Natural killer cell (primary cell): ENCODE measurements around the gene TMEM190. TPM values are rescaled to one million over a fixed set of nuclear protein-coding genes. Genes with fewer than 3 reads are reported as not detected.
"Not testable (repeated sequence)": the region's sequence is repeated elsewhere in the genome, so short reads cannot be mapped to it uniquely, and the experiment has no call there.

Experiments used
- ATAC-seq, 3 donors: fragments of 150-1000 bp in 2 of 3; fragments of 200-7000 bp in 1 of 3; cut with Tn5 transposase; 1 replicate in 1 of 3; 2 replicates in 2 of 3; pipeline ENCODE4 v1.10.0; 2021; ENCODE audit warnings: mild to moderate bottlenecking in 2 of 3, moderate library complexity in 2 of 3
- DNase-seq, 2 donors: peaks; one replicate each; pipeline versions ENCODE4 v3.0.0 to v3.0.0-alpha.2; 2013 to 2021; ENCODE audit warnings: mixed read lengths in 1 of 2
- H3K27ac ChIP-seq: one replicate; pipeline ENCODE4 v1.5.1; 2013; ENCODE audit warnings: mild to moderate bottlenecking, low read length
- H3K27me3 ChIP-seq: one replicate; pipeline ENCODE4 v1.6.1; 2013; ENCODE audit warnings: low read length; ENCODE audit not compliant: control insufficient read depth, insufficient read depth
- H3K36me3 ChIP-seq: one replicate; pipeline ENCODE4 v1.6.1; 2013; ENCODE audit warnings: low read length; ENCODE audit not compliant: control insufficient read depth, insufficient read depth
- H3K4me1 ChIP-seq: one replicate; pipeline ENCODE4 v1.6.1; 2013; ENCODE audit warnings: low read length; ENCODE audit not compliant: control insufficient read depth, insufficient read depth
- H3K4me3 ChIP-seq: one replicate; pipeline ENCODE4 v1.5.1; 2013; ENCODE audit warnings: low read length
- H3K9me3 ChIP-seq: one replicate; pipeline ENCODE4 v1.6.1; 2013; ENCODE audit warnings: low read length; ENCODE audit not compliant: control insufficient read depth, insufficient read depth
- H3K27ac Mint-ChIP-seq, 2 donors: one replicate each; pipeline ENCODE4 v1.8.0; 2022; ENCODE audit warnings: mild to moderate bottlenecking in 2 of 2, mixed read lengths in 2 of 2, moderate library complexity in 1 of 2
- H3K27me3 Mint-ChIP-seq, 2 donors: one replicate each; pipeline ENCODE4 v1.8.0; 2022; ENCODE audit warnings: low read depth in 2 of 2, mixed read lengths in 2 of 2
- H3K36me3 Mint-ChIP-seq: one replicate; pipeline ENCODE4 v1.8.0; 2022; ENCODE audit warnings: mixed read lengths
- H3K4me1 Mint-ChIP-seq, 2 donors: one replicate each; pipeline ENCODE4 v1.8.0; 2022; ENCODE audit warnings: mixed read lengths in 2 of 2
- H3K4me3 Mint-ChIP-seq: one replicate; pipeline ENCODE4 v1.8.0; 2022; ENCODE audit warnings: mild to moderate bottlenecking, moderate library complexity, mixed read lengths
- H3K9me3 Mint-ChIP-seq, 2 donors: one replicate each; pipeline ENCODE4 v1.8.0; 2022; ENCODE audit warnings: mixed read lengths in 2 of 2
- WGBS: methylation state at CpG from one replicate; pipeline ENCODE4 v1.1.7; 2013; ENCODE audit warnings: missing lambda C conversion rate; ENCODE audit not compliant: insufficient coverage; 5-methylcytosine and 5-hydroxymethylcytosine counted together
- intact Hi-C: fragments of 100-400 bp; cut with micrococcal nuclease; formaldehyde crosslinking; loops from one replicate; pipeline ENCODE4 v1.14.2; 2022
- total RNA-seq, 4 donors: library from RNA; stranded (reverse); fragments of 120-200 nt in 1 of 4; gene quantifications; one replicate each; pipeline versions ENCODE4 v1.2.3 to v1.2.4, GENCODE V29; 2013 to 2022
- TF ChIP-seq, protein P1 (sequence below): fragments of 200-600 bp; IDR thresholded peaks from one replicate; pipeline ENCODE4 v1.8.0; 2022; ENCODE audit warnings: antibody characterized with exemption

Gene TMEM190
- total RNA-seq, 3 donors from 2014 or later (not counting 1 experiment from before 2014, with no cell fraction given): not detected

DNA sequence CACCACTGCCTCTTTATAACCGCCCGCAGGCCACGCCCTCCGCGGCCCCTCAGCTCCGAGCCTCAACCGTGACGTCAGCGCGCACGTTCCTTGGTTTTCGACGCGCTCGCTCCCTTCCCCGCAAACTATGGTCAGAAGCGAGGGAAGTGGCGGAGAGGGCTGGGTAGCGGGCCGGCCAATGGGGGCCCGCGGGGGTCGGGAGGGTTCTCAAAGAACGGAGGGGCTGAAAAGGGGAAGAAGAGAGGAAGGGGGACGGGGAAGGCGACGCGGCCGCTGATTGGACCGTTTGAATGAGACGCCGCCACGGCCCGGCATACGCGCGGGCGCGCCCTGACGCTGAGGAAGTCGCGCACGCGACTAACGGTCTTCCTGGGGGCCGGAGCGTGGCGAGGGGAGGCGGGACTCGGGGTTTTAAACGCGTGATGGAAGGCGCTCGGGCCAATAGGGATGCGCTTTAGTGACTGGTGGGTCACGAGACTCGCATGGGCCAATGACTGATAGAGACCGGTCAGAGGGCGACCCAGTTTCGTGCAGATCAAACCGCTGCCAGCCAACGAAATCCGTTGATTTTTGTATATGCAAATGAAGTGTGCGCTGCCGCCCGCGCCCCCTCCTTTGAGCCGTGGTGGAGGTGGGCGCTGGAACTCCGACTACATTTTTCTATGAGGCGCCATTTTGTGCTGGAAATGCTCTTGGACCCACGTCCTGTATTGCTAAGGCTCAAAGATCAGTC, 31.3 kb downstream of the TMEM190 start:
- peak; percentile 96 to 99 for DNase-seq
- TF ChIP-seq, protein P1, sequence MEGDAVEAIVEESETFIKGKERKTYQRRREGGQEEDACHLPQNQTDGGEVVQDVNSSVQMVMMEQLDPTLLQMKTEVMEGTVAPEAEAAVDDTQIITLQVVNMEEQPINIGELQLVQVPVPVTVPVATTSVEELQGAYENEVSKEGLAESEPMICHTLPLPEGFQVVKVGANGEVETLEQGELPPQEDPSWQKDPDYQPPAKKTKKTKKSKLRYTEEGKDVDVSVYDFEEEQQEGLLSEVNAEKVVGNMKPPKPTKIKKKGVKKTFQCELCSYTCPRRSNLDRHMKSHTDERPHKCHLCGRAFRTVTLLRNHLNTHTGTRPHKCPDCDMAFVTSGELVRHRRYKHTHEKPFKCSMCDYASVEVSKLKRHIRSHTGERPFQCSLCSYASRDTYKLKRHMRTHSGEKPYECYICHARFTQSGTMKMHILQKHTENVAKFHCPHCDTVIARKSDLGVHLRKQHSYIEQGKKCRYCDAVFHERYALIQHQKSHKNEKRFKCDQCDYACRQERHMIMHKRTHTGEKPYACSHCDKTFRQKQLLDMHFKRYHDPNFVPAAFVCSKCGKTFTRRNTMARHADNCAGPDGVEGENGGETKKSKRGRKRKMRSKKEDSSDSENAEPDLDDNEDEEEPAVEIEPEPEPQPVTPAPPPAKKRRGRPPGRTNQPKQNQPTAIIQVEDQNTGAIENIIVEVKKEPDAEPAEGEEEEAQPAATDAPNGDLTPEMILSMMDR: no peak
- H3K9me3 ChIP-seq: peaks cover 4% of the 10 kb centered on the region
- no peaks in the 10 kb centered on the region for H3K27me3 Mint-ChIP-seq
- H3K9me3 Mint-ChIP-seq: no peaks in the 10 kb centered on the region
- peaks cover 14% of the 10 kb centered on the region for H3K36me3 ChIP-seq
- H3K4me1 ChIP-seq: peaks cover 24% of the 10 kb centered on the region
- peak overlapping the region; percentile 98 for H3K4me3 Mint-ChIP-seq
- peaks cover 29 to 33% of the 10 kb centered on the region in 2 donors for H3K4me1 Mint-ChIP-seq
- H3K27me3 ChIP-seq: no peaks in the 10 kb centered on the region
- H3K27ac Mint-ChIP-seq: peak overlapping the region; percentile 99 to 100
- H3K4me3 ChIP-seq: peak overlapping the region; percentile 57
- ATAC-seq: peak; percentile 85 to 93 (median 88)
- intact Hi-C loops: loop anchor here (2.0 kb wide), 2 partner anchors 23 to 69 kb away; partner anchors contain the start of genes KMT5C, RPL28 and TMEM238
- H3K27ac ChIP-seq: peak overlapping the region; percentile 99
- no peaks in the 10 kb centered on the region for H3K36me3 Mint-ChIP-seq
- WGBS: under 1% methylated on average over 72 of the region's 72 CpGs

DNA sequence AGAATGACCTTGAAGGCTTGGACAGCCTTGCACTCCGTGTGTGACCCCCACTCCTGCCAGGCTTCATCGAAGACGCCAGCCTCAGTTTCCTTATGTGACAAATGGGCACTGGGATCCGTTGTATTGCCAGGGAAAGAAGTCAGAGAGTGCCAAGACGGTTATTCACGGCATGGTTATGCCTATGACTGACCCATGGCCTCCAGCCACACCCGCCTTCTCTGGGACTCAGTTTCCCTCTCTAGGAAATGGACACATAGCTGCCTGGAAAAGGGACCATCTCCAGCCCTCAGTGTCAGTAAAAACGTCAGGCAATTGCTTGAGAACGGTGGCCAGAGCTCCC, 31.9 kb downstream of the TMEM190 start:
- WGBS: 72% methylated on average over 9 of the region's 9 CpGs
- ATAC-seq: no peak
- Mint-ChIP-seq H3K27ac (peak overlapping the region; percentile 99 to 100), H3K4me3 (peak overlapping the region; percentile 98), H3K27me3 (no peaks in the 10 kb centered on the region), H3K9me3 (no peaks in the 10 kb centered on the region), H3K4me1 (peaks cover 25 to 28% of the 10 kb centered on the region in 2 donors), H3K36me3 (no peaks in the 10 kb centered on the region)
- Histone ChIP-seq H3K27me3 (no peaks in the 10 kb centered on the region), H3K36me3 (peaks cover 9% of the 10 kb centered on the region), H3K27ac (peak overlapping the region; percentile 99), H3K4me1 (peaks cover 24% of the 10 kb centered on the region), H3K4me3 (peak overlapping the region; percentile 47), H3K9me3 (peaks cover 4% of the 10 kb centered on the region)
- intact Hi-C loops: loop anchor here (2.0 kb wide), 2 partner anchors 24 to 70 kb away; partner anchors contain the start of genes KMT5C, RPL28 and TMEM238
- TF ChIP-seq, protein P1: no peak
- no peak for DNase-seq

DNA sequence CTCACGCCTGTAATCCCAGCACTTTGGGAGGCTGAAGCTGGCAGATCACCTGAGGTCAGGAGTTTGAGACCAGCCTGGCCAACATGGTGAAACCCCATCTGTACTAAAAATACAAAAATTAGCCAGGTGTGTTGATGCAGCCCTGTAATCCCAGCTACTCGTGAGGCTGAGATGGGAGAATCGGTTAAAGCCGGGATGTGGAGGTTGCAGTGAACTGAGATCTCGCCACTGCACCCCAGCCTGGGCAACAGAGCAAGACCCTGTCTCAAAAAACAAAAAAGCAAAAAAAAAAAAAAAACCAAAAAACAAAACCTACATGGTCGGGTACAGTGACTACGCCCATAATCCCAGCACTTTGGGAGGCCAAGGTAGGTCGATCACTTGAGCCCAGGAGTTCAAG, 32.6 kb downstream of the TMEM190 start:
- Mint-ChIP-seq H3K4me3 (peak overlapping the region; percentile 26), H3K27ac (peak overlapping the region; percentile 99 to 100), H3K4me1 (peaks cover 25 to 28% of the 10 kb centered on the region in 2 donors)
- H3K36me3 ChIP-seq, H3K36me3 Mint-ChIP-seq, DNase-seq, H3K9me3 ChIP-seq, H3K27me3 Mint-ChIP-seq, H3K27me3 ChIP-seq, H3K27ac ChIP-seq, H3K9me3 Mint-ChIP-seq, H3K4me3 ChIP-seq, ATAC-seq: not testable (repeated sequence)
- 98% methylated on average over 8 of the region's 8 CpGs for WGBS
- peaks cover 24% of the 10 kb centered on the region for H3K4me1 ChIP-seq
- intact Hi-C loops: loop anchor here (2.0 kb wide), 2 partner anchors 24 to 70 kb away; partner anchors contain the start of genes KMT5C, RPL28 and TMEM238

DNA sequence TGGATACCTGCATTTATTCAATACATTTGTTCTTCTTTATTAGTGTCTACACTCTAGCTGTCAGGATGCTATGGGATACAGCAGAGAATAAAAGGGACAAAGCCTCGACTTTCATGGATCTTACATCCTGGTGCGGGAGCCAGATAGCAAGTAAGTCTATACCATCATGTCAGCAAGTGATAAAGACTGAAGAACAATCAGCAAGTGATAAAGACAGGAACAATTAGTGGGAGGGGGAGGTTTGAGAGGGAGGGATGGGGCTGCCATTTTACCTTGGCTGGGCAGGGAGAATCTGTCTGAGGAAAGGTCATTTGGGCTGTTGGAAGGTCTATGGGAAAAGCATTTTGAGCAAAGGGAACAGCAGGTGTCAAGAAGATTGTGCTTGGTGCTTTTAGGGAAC, 33.5 kb downstream of the TMEM190 start:
- H3K36me3 ChIP-seq: peaks cover 4% of the 10 kb centered on the region
- no peaks in the 10 kb centered on the region for H3K27me3 ChIP-seq
- Mint-ChIP-seq H3K4me1 (peaks cover 25 to 28% of the 10 kb centered on the region in 2 donors), H3K9me3 (no peaks in the 10 kb centered on the region), H3K27me3 (no peaks in the 10 kb centered on the region), H3K27ac (no peak overlapping the region), H3K36me3 (no peaks in the 10 kb centered on the region), H3K4me3 (peak overlapping the region; percentile 4)
- no peak overlapping the region for H3K27ac ChIP-seq
- ATAC-seq (no peak), DNase-seq (no peak)
- WGBS: 97% methylated on average over 2 of the region's 2 CpGs
- no peak overlapping the region for H3K4me3 ChIP-seq
- peaks cover 24% of the 10 kb centered on the region for H3K4me1 ChIP-seq
- intact Hi-C loops: no loop called here
- peaks cover 4% of the 10 kb centered on the region for H3K9me3 ChIP-seq
- TF ChIP-seq, protein P1: no peak
